ENCODE results near the gene SEC23B.

DNA sequence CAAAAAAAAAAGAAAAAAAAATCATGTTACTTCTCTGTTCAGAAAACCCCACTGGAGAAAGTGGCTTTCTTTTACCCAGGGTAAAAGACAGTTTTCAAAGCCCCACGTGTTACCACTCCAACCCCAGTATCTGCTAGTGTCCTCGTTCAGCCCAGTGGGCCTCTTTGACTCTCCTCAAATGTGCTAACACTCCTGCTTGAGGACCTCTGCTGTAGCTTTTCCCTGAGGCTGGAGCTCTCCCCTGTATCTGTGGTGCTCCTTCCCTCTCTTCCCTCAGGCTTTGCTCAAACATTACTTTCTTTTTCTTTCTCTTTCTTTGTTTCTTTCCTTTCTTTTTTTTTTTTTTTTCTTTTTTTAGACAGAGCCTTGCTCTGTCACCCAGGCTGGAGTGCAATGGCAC lies 15.3 kb downstream of the SEC23B start:
- TF ChIP-seq SUZ12 (IDR thresholded peaks at IDR 0.05) (no peak), ARNT (IDR thresholded peaks at IDR 0.05) (no peak), SP1 (IDR thresholded peaks at IDR 0.05) (no peak), FOXA1 (IDR thresholded peaks at IDR 0.05) (no peak), ELF4 (IDR thresholded peaks at IDR 0.05) (no peak), ZNF384 (IDR thresholded peaks at IDR 0.05) (no peak), HDGF (IDR thresholded peaks at IDR 0.05; ENCODE audit: borderline replicate concordance) (no peak), FOXM1 (IDR thresholded peaks at IDR 0.05; ENCODE audit: borderline replicate concordance) (no peak), LEF1 (IDR thresholded peaks at IDR 0.05; ENCODE audit: borderline replicate concordance) (no peak), TARDBP (IDR thresholded peaks at IDR 0.05) (no peak), CTBP1 (IDR thresholded peaks at IDR 0.05; ENCODE audit: borderline replicate concordance) (no peak)
- TF ChIP-seq, protein P1, sequence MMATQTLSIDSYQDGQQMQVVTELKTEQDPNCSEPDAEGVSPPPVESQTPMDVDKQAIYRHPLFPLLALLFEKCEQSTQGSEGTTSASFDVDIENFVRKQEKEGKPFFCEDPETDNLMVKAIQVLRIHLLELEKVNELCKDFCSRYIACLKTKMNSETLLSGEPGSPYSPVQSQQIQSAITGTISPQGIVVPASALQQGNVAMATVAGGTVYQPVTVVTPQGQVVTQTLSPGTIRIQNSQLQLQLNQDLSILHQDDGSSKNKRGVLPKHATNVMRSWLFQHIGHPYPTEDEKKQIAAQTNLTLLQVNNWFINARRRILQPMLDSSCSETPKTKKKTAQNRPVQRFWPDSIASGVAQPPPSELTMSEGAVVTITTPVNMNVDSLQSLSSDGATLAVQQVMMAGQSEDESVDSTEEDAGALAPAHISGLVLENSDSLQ (IDR thresholded peaks at IDR 0.05): no peak

Measured in HEK293T (cell line).